HCT116 (cell line): ENCODE results near the gene TICAM1. TPM values are rescaled to one million over a fixed set of nuclear protein-coding genes. Genes with fewer than 3 reads are reported as not detected.

Experiments used
- ATAC-seq: fragments of 200-7000 bp; cut with Tn5 transposase; 2 replicates; pipeline ENCODE4 v1.9.1; 2020; ENCODE audit warnings: mild to moderate bottlenecking, moderate library complexity
- BruUV-seq: library from RNA; stranded (reverse); fragments of 400-500 nt; replicated peaks from 2 replicates; lab custom pipeline; 2021; lab: Mats Ljungman, UMichigan
- CTCF ChIA-PET: fragments of 300-600 bp; sonication (Branson Sonifier 250); formaldehyde crosslinking; loops from one replicate; lab custom pipeline; 2021; ENCODE audit warnings: antibody characterized with exemption; lab: Charles Lee
- POLR2A ChIA-PET: fragments of 300-600, 350-600 bp; sonication (Branson Sonifier 250); formaldehyde crosslinking; loops from one replicate; lab custom pipeline; 2021; ENCODE audit warnings: antibody characterized with exemption; lab: Charles Lee
- RAD21 ChIA-PET, 2 experiments: fragments of 300-600 bp; sonication (Branson Sonifier 250); formaldehyde crosslinking; loops; one replicate each; lab custom pipeline; 2023; ENCODE audit warnings: low total read pairs in 2 of 2; ENCODE audit not compliant: uncharacterized antibody in 2 of 2, unreplicated experiment in 2 of 2, low non-redundant PET in 1 of 2; lab: Charles Lee
- DNase-seq: peaks from one replicate; pipeline ENCODE4 v3.0.0-alpha.2; 2010; ENCODE audit warnings: low read depth, low spot score
- H2AFZ ChIP-seq: fragments of 200-600 bp; shearing (Covaris generic), sonication (generic); 2 replicates; pipeline ENCODE4 v1.6.1; 2017; ENCODE audit warnings: low read depth, mixed run types, mixed read lengths, antibody characterized with exemption, low read length; ENCODE audit not compliant: poor library complexity, severe bottlenecking
- H3K27ac ChIP-seq: 2 replicates; pipeline ENCODE4 v1.5.1; 2012; ENCODE audit warnings: low read depth, low read length
- H3K27me3 ChIP-seq: fragments of 200-600 bp; sonication (generic); 2 replicates; pipeline ENCODE4 v1.6.1; 2016; ENCODE audit warnings: mixed run types, low read length, mixed read lengths; ENCODE audit not compliant: insufficient read depth
- H3K36me3 ChIP-seq, 2 experiments: fragments of 200-500 bp in 1 of 2; fragments of 200-600 bp in 1 of 2; sonication (Bioruptor generic) in 1 of 2; sonication (generic) in 1 of 2; 2 replicates each; pipeline versions ENCODE4 v1.5.1 to v1.6.1; 2014 to 2016; ENCODE audit warnings: low read length in 2 of 2, inconsistent platforms in 1 of 2, mixed read lengths in 1 of 2, mixed run types in 1 of 2; ENCODE audit not compliant: insufficient read depth in 2 of 2, control insufficient read depth in 1 of 2
- H3K4me1 ChIP-seq, 2 experiments: fragments of 200-600 bp in 1 of 2; sonication (generic) in 1 of 2; 2 replicates each; pipeline versions ENCODE4 v1.5.1 to v1.6.1; 2012 to 2017; ENCODE audit warnings: low read length in 2 of 2, inconsistent platforms in 1 of 2, mild to moderate bottlenecking in 1 of 2, mixed read lengths in 1 of 2, mixed run types in 1 of 2, moderate library complexity in 1 of 2; ENCODE audit not compliant: insufficient read depth in 2 of 2, control insufficient read depth in 1 of 2
- H3K4me2 ChIP-seq: fragments of 200-600 bp; sonication (generic); 2 replicates; pipeline ENCODE4 v1.6.1; 2017; ENCODE audit warnings: mixed run types, low read length, mixed read lengths
- H3K4me3 ChIP-seq, 2 experiments: fragments of 200-600 bp in 1 of 2; sonication (generic) in 1 of 2; replicated peaks in 1 of 2; 2 replicates each; pipeline ENCODE4 v1.5.1; 2011 to 2016; ENCODE audit warnings: low read length in 2 of 2, control low read depth in 1 of 2, low read depth in 1 of 2, mild to moderate bottlenecking in 1 of 2, mixed read lengths in 1 of 2, mixed run types in 1 of 2
- H3K79me2 ChIP-seq: fragments of 200-600 bp; sonication (generic); 2 replicates; pipeline ENCODE4 v1.6.1; 2017; ENCODE audit warnings: mild to moderate bottlenecking, mixed run types, low read length, moderate library complexity, mixed read lengths; ENCODE audit not compliant: insufficient read depth
- H3K9ac ChIP-seq: fragments of 200-600 bp; sonication (generic); 2 replicates; pipeline ENCODE4 v1.6.1; 2016; ENCODE audit warnings: low read length, mixed read lengths
- H3K9me2 ChIP-seq: fragments of 200-600 bp; sonication (generic), shearing (Covaris generic); 2 replicates; pipeline ENCODE4 v1.6.1; 2017; ENCODE audit warnings: mixed run types, mild to moderate bottlenecking, moderate library complexity; ENCODE audit not compliant: insufficient read depth
- H3K9me3 ChIP-seq, 2 experiments: fragments of 200-500 bp in 1 of 2; fragments of 200-600 bp in 1 of 2; sonication (Bioruptor generic) in 1 of 2; sonication (generic) in 1 of 2; 2 replicates each; pipeline ENCODE4 v1.6.1; 2014 to 2017; ENCODE audit warnings: low read length in 2 of 2, mixed read lengths in 2 of 2, inconsistent platforms in 1 of 2, low read depth in 1 of 2, mild to moderate bottlenecking in 1 of 2, mixed run types in 1 of 2, moderate library complexity in 1 of 2; ENCODE audit not compliant: control insufficient read depth in 1 of 2, insufficient read depth in 1 of 2
- H4K20me1 ChIP-seq: fragments of 200-600 bp; sonication (generic), shearing (Covaris generic); 2 replicates; pipeline ENCODE4 v1.6.1; 2017; ENCODE audit warnings: mixed run types, mild to moderate bottlenecking, moderate library complexity; ENCODE audit not compliant: insufficient read depth
- ATF3 ChIP-seq: IDR thresholded peaks from 2 replicates; pipeline ENCODE4 v1.6.1; 2012
- CBX3 ChIP-seq: IDR thresholded peaks from 2 replicates; pipeline ENCODE4 v1.6.1; 2012; ENCODE audit warnings: low read depth
- CEBPB ChIP-seq: IDR thresholded peaks from 2 replicates; pipeline ENCODE4 v1.6.1; 2012; ENCODE audit warnings: low read depth
- EGR1 ChIP-seq: IDR thresholded peaks from 2 replicates; pipeline ENCODE4 v1.6.1; 2012; ENCODE audit warnings: low read depth
- ELF1 ChIP-seq: IDR thresholded peaks from 2 replicates; pipeline ENCODE4 v1.6.1; 2012; ENCODE audit warnings: low read depth, borderline replicate concordance
- FOSL1 ChIP-seq: IDR thresholded peaks from 2 replicates; pipeline ENCODE4 v1.6.1; 2012; ENCODE audit warnings: low read depth
- JUND ChIP-seq: IDR thresholded peaks from 2 replicates; pipeline ENCODE4 v1.6.1; 2012
- MAX ChIP-seq: IDR thresholded peaks from 2 replicates; pipeline ENCODE4 v1.6.1; 2012
- POLR2AphosphoS5 ChIP-seq: IDR thresholded peaks from 2 replicates; pipeline ENCODE4 v1.6.1; 2011; ENCODE audit warnings: mild to moderate bottlenecking, low read depth, low read length, moderate library complexity
- RAD21 ChIP-seq: IDR thresholded peaks from 2 replicates; pipeline ENCODE4 v1.6.1; 2012; ENCODE audit warnings: low read depth, mild to moderate bottlenecking
- REST ChIP-seq: IDR thresholded peaks from 2 replicates; pipeline ENCODE4 v1.6.1; 2012; ENCODE audit warnings: low read depth
- SIN3A ChIP-seq: IDR thresholded peaks from 2 replicates; pipeline ENCODE4 v1.6.1; 2012; ENCODE audit warnings: low read depth
- SRF ChIP-seq: IDR thresholded peaks from 2 replicates; pipeline ENCODE4 v1.6.1; 2012; ENCODE audit warnings: low read depth
- TCF7L2 ChIP-seq: IDR thresholded peaks from 2 replicates; pipeline ENCODE4 v1.7.0; 2011; ENCODE audit warnings: borderline replicate concordance, inconsistent platforms; ENCODE audit not compliant: insufficient read depth, insufficient read length; ENCODE audit errors: extremely low read depth
- ZBTB33 ChIP-seq: IDR thresholded peaks from 2 replicates; pipeline ENCODE4 v1.6.1; 2011; ENCODE audit warnings: mild to moderate bottlenecking, low read length, moderate library complexity; ENCODE audit not compliant: insufficient replicate concordance; ENCODE audit errors: extremely low read depth
- ZFX ChIP-seq: fragments of 450-650 bp; IDR thresholded peaks from 2 replicates; pipeline ENCODE4 v1.6.1; 2017
- ZNF274 ChIP-seq: fragments of 200-500 bp; sonication (Bioruptor generic); IDR thresholded peaks from 2 replicates; pipeline ENCODE4 v1.6.1; 2014; ENCODE audit warnings: mild to moderate bottlenecking, low read depth, low read length, inconsistent platforms
- intact Hi-C: fragments of 100-400 bp; cut with micrococcal nuclease; formaldehyde crosslinking; loops from 2 replicates; pipeline ENCODE4 v1.10.0; 2022
- total RNA-seq: library from RNA; stranded (reverse); gene quantifications from one replicate; pipeline ENCODE4 v1.2.1, GENCODE V29; 2021; ENCODE audit not compliant: unreplicated experiment

TICAM1 gene
- total RNA-seq, 1 experiment from 2014 or later = 28.7 TPM

- Histone ChIP-seq H3K9me2 (no peaks in the 10 kb centered on the region), H3K27me3 (no peaks in the 10 kb centered on the region), H3K36me3 (peaks cover 41 to 59% of the 10 kb centered on the region in 2 experiments; a peak in 3 of 4 replicates), H3K9me3 (no peaks in the 10 kb centered on the region), H3K4me1 (no peaks in the 10 kb centered on the region), H3K79me2 (peaks cover 3% of the 10 kb centered on the region; the same call in 1 of the 2 replicates), H3K4me3 (no peak overlapping the region), H3K9ac (no peak overlapping the region), H4K20me1 (no peaks in the 10 kb centered on the region), H3K4me2 (no peak overlapping the region), H3K27ac (no peak overlapping the region), H2AFZ (no peak overlapping the region)
- POLR2A ChIA-PET = interaction anchor here (0.6 kb wide), 1 partner anchor 11 kb away, joined by 3 read pairs; no protein-coding TSS in a partner anchor
- TF ChIP-seq FOSL1 = no peak
- TF ChIP-seq ZFX = no peak
- no peak for TF ChIP-seq RAD21
- no peak for TF ChIP-seq MAX
- TF ChIP-seq EGR1 = no peak
- no peak for TF ChIP-seq TCF7L2
- no peak for TF ChIP-seq ELF1
- TF ChIP-seq POLR2AphosphoS5 = no peak
- TF ChIP-seq CEBPB = no peak
- no peak for TF ChIP-seq ATF3
- TF ChIP-seq REST = no peak
- no peak for TF ChIP-seq SRF
- TF ChIP-seq CBX3 = no peak
- TF ChIP-seq ZBTB33 = no peak
- TF ChIP-seq JUND = no peak
- TF ChIP-seq ZNF274 = no peak
- no peak for TF ChIP-seq SIN3A
- RAD21 ChIA-PET = no interaction called here
- BruUV-seq = no TSS peak
- CTCF ChIA-PET = interaction anchor here (1.2 kb wide), 1 partner anchor 38 kb away, joined by 3 read pairs; no protein-coding TSS in a partner anchor
- no peak for ATAC-seq
- no peak for DNase-seq
- intact Hi-C loops = no loop called here
These were observed 15.9 kb upstream of the TICAM1 start for GRCh38 chr19:4847190-4847973.
